K562 (cell line): Measurements from ENCODE around the gene ECM1. TPM values are rescaled to one million over a fixed set of nuclear protein-coding genes. Genes with fewer than 3 reads are reported as not detected.

Experiments used
- FOXA1 ChIP-seq: fragments of 450-650 bp; IDR thresholded peaks from 2 replicates; pipeline ENCODE4 v1.6.1; 2016; ENCODE audit warnings: mild to moderate bottlenecking, borderline replicate concordance
- FOXO4 ChIP-seq: fragments of 450-650 bp; formaldehyde crosslinking; IDR thresholded peaks from 2 replicates; pipeline ENCODE4 v1.4.0; 2020; ENCODE audit warnings: mild to moderate bottlenecking, moderate library complexity
- KDM4B ChIP-seq, 2 experiments: fragments of 450-650 bp in 1 of 2; sonication (generic) in 1 of 2; IDR thresholded peaks; 2 replicates each; pipeline ENCODE4 v1.6.1; 2016 to 2017; ENCODE audit warnings: borderline replicate concordance in 2 of 2, antibody characterized with exemption in 1 of 2, low read depth in 1 of 2, mild to moderate bottlenecking in 1 of 2
- POLR2A ChIP-seq: fragments of 450-650 bp; conservative IDR thresholded peaks from 2 replicates; pipeline ENCODE4 v1.6.1; 2016
- POLR2B ChIP-seq: fragments of 450-650 bp; IDR thresholded peaks from 2 replicates; pipeline ENCODE4 v1.6.1; 2018; ENCODE audit warnings: low read depth; ENCODE audit not compliant: partially characterized antibody
- ZBED1 ChIP-seq: IDR thresholded peaks from 2 replicates; pipeline ENCODE4 v1.6.1; 2014
- ZNF124 ChIP-seq: sonication (generic); formaldehyde crosslinking; IDR thresholded peaks from 2 replicates; pipeline ENCODE4 v1.8.1; 2022; ENCODE audit warnings: missing genetic modification reagents
- ZNF316 ChIP-seq: fragments of 450-650 bp; IDR thresholded peaks from 2 replicates; pipeline ENCODE4 v1.6.1; 2016
- ZNF444 ChIP-seq: fragments of 250-450 bp; sonication (Bioruptor Pico); IDR thresholded peaks from 2 replicates; pipeline ENCODE4 v1.4.0; 2020; ENCODE audit warnings: mild to moderate bottlenecking, moderate library complexity
- ZNF57 ChIP-seq: fragments of 450-650 bp; formaldehyde crosslinking; IDR thresholded peaks from 2 replicates; pipeline ENCODE4 v1.4.0; 2020; ENCODE audit warnings: mild to moderate bottlenecking, moderate library complexity
- polyA plus RNA-seq, 8 experiments: library from polyadenylated mRNA; depleted of rRNA in 4 of 8; stranded (reverse) in 5 of 8; unstranded in 3 of 8; fragments of >200 nt; fragmentation: Nextera tagmentation in 2 of 8; fragmentation: Illumina TruSeq in 1 of 8; extraction: Ambion mirVana in 2 of 8; extraction: Trizol in 1 of 8; gene quantifications; 2 replicates each; pipeline versions ENCODE4 v1.2.1 to v1.2.3, GENCODE V29; 2011 to 2014; ENCODE audit warnings: inconsistent platforms in 1 of 8, missing spikeins in 1 of 8
- total RNA-seq, 7 experiments: library from RNA; depleted of rRNA in 6 of 7; stranded (reverse); fragments of >200 nt in 6 of 7; fragmentation: Illumina TruSeq in 2 of 7; extraction: Trizol in 2 of 7; gene quantifications; 2 replicates each; pipeline versions ENCODE4 v1.2.1 to v1.2.3, GENCODE V29; 2011 to 2021; ENCODE audit warnings: low replicate concordance in 1 of 7
- TF ChIP-seq, protein P1 (sequence below): fragments of 450-650 bp; IDR thresholded peaks from 2 replicates; pipeline ENCODE4 v1.6.1; 2016; ENCODE audit warnings: mild to moderate bottlenecking, moderate library complexity
- TF ChIP-seq, protein P2 (sequence below): fragments of 250-450 bp; sonication (Bioruptor Pico); IDR thresholded peaks from 2 replicates; pipeline ENCODE4 v1.4.0; 2020
- TF ChIP-seq, protein P3 (sequence below): fragments of 450-650 bp; IDR thresholded peaks from 2 replicates; pipeline ENCODE4 v1.6.1; 2016; ENCODE audit warnings: missing biosample characterization, missing genetic modification characterization

Gene ECM1
- total and polyA plus RNA-seq, 9 of the 15 experiments (the other 6 are each of a cell fraction or from before 2014, with no cell fraction given): 6.6 to 52.2 (median 12.8) TPM

- TF ChIP-seq KDM4B (IDR thresholded peaks at IDR 0.05; ENCODE audit: borderline replicate concordance in 2 of 2, low read depth in 1 of 2) (peak in 1 of 2 experiments; percentile 87; a peak in 1 of 4 replicates), FOXO4 (CRISPR knock-in tag) (no peak), ZNF57 (CRISPR knock-in tag) (no peak), ZNF124 (CRISPR knock-in tag) (no peak), POLR2B (peak; percentile 89), ZBED1 (0 out of 2 replicates have a peak, but pooled peaks have one; percentile 74), FOXA1 (no peak), ZNF444 (CRISPR knock-in tag) (no peak), POLR2A (peak; percentile 95), ZNF316 (no peak)
- TF ChIP-seq, protein P1, sequence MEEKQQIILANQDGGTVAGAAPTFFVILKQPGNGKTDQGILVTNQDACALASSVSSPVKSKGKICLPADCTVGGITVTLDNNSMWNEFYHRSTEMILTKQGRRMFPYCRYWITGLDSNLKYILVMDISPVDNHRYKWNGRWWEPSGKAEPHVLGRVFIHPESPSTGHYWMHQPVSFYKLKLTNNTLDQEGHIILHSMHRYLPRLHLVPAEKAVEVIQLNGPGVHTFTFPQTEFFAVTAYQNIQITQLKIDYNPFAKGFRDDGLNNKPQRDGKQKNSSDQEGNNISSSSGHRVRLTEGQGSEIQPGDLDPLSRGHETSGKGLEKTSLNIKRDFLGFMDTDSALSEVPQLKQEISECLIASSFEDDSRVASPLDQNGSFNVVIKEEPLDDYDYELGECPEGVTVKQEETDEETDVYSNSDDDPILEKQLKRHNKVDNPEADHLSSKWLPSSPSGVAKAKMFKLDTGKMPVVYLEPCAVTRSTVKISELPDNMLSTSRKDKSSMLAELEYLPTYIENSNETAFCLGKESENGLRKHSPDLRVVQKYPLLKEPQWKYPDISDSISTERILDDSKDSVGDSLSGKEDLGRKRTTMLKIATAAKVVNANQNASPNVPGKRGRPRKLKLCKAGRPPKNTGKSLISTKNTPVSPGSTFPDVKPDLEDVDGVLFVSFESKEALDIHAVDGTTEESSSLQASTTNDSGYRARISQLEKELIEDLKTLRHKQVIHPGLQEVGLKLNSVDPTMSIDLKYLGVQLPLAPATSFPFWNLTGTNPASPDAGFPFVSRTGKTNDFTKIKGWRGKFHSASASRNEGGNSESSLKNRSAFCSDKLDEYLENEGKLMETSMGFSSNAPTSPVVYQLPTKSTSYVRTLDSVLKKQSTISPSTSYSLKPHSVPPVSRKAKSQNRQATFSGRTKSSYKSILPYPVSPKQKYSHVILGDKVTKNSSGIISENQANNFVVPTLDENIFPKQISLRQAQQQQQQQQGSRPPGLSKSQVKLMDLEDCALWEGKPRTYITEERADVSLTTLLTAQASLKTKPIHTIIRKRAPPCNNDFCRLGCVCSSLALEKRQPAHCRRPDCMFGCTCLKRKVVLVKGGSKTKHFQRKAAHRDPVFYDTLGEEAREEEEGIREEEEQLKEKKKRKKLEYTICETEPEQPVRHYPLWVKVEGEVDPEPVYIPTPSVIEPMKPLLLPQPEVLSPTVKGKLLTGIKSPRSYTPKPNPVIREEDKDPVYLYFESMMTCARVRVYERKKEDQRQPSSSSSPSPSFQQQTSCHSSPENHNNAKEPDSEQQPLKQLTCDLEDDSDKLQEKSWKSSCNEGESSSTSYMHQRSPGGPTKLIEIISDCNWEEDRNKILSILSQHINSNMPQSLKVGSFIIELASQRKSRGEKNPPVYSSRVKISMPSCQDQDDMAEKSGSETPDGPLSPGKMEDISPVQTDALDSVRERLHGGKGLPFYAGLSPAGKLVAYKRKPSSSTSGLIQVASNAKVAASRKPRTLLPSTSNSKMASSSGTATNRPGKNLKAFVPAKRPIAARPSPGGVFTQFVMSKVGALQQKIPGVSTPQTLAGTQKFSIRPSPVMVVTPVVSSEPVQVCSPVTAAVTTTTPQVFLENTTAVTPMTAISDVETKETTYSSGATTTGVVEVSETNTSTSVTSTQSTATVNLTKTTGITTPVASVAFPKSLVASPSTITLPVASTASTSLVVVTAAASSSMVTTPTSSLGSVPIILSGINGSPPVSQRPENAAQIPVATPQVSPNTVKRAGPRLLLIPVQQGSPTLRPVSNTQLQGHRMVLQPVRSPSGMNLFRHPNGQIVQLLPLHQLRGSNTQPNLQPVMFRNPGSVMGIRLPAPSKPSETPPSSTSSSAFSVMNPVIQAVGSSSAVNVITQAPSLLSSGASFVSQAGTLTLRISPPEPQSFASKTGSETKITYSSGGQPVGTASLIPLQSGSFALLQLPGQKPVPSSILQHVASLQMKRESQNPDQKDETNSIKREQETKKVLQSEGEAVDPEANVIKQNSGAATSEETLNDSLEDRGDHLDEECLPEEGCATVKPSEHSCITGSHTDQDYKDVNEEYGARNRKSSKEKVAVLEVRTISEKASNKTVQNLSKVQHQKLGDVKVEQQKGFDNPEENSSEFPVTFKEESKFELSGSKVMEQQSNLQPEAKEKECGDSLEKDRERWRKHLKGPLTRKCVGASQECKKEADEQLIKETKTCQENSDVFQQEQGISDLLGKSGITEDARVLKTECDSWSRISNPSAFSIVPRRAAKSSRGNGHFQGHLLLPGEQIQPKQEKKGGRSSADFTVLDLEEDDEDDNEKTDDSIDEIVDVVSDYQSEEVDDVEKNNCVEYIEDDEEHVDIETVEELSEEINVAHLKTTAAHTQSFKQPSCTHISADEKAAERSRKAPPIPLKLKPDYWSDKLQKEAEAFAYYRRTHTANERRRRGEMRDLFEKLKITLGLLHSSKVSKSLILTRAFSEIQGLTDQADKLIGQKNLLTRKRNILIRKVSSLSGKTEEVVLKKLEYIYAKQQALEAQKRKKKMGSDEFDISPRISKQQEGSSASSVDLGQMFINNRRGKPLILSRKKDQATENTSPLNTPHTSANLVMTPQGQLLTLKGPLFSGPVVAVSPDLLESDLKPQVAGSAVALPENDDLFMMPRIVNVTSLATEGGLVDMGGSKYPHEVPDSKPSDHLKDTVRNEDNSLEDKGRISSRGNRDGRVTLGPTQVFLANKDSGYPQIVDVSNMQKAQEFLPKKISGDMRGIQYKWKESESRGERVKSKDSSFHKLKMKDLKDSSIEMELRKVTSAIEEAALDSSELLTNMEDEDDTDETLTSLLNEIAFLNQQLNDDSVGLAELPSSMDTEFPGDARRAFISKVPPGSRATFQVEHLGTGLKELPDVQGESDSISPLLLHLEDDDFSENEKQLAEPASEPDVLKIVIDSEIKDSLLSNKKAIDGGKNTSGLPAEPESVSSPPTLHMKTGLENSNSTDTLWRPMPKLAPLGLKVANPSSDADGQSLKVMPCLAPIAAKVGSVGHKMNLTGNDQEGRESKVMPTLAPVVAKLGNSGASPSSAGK: peak; percentile 81
- TF ChIP-seq, protein P2, sequence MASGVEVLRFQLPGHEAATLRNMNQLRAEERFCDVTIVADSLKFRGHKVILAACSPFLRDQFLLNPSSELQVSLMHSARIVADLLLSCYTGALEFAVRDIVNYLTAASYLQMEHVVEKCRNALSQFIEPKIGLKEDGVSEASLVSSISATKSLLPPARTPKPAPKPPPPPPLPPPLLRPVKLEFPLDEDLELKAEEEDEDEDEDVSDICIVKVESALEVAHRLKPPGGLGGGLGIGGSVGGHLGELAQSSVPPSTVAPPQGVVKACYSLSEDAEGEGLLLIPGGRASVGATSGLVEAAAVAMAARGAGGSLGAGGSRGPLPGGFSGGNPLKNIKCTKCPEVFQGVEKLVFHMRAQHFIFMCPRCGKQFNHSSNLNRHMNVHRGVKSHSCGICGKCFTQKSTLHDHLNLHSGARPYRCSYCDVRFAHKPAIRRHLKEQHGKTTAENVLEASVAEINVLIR: peak; percentile 60
- TF ChIP-seq, protein P3, sequence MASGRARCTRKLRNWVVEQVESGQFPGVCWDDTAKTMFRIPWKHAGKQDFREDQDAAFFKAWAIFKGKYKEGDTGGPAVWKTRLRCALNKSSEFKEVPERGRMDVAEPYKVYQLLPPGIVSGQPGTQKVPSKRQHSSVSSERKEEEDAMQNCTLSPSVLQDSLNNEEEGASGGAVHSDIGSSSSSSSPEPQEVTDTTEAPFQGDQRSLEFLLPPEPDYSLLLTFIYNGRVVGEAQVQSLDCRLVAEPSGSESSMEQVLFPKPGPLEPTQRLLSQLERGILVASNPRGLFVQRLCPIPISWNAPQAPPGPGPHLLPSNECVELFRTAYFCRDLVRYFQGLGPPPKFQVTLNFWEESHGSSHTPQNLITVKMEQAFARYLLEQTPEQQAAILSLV (tag): no peak
These were observed 20.7 kb upstream of the ECM1 start, which contains the start of gene TARS2 (continued) for GRCh38 chr1:150486966-150487762.
